ENCODE measurements around the gene DPY19L1.
"Not testable (repeated sequence)": the region's sequence is repeated elsewhere in the genome, so short reads cannot be mapped to it uniquely, and the experiment has no call there.

The DPY19L1 gene

GRCh38 chr7:35032166-35032565 is 5.1 kb downstream of the DPY19L1 start:
- ATAC-seq: no peak

- no peak for ATAC-seq
These were observed 6.4 kb downstream of the DPY19L1 start for GRCh38 chr7:35030848-35031247.

- no peak for ATAC-seq
These were observed 8.0 kb downstream of the DPY19L1 start for GRCh38 chr7:35029311-35029710.

- no peak for ATAC-seq
These were observed 11.1 kb downstream of the DPY19L1 start for GRCh38 chr7:35026150-35026549.

GRCh38 chr7:35025369-35025870 is 11.9 kb downstream of the DPY19L1 start:
- no peak for ATAC-seq

- ATAC-seq: no peak
These were observed 13.0 kb downstream of the DPY19L1 start for GRCh38 chr7:35024298-35024697.

- ATAC-seq: no peak
These were observed 14.6 kb downstream of the DPY19L1 start for GRCh38 chr7:35022725-35023124.

- ATAC-seq: no peak
These were observed 15.8 kb downstream of the DPY19L1 start for GRCh38 chr7:35021445-35021844.

- ATAC-seq: no peak
These were observed 17.5 kb downstream of the DPY19L1 start for GRCh38 chr7:35019801-35020200.

- ATAC-seq: no peak
These were observed 18.0 kb downstream of the DPY19L1 start for GRCh38 chr7:35019179-35019729.

GRCh38 chr7:35015346-35015859 is 21.9 kb downstream of the DPY19L1 start:
- no peak for ATAC-seq

- ATAC-seq: no peak
These were observed 25.1 kb downstream of the DPY19L1 start for GRCh38 chr7:35012160-35012559.

- no peak for ATAC-seq
These were observed 26.2 kb downstream of the DPY19L1 start for GRCh38 chr7:35011085-35011484.

- ATAC-seq: no peak
These were observed 29.5 kb downstream of the DPY19L1 start for GRCh38 chr7:35007768-35008167.

- no peak for ATAC-seq
These were observed 32.7 kb downstream of the DPY19L1 start for GRCh38 chr7:35004531-35005095.

- ATAC-seq: no peak
These were observed 33.5 kb downstream of the DPY19L1 start for GRCh38 chr7:35003679-35004303.

GRCh38 chr7:35003177-35003650 is 34.1 kb downstream of the DPY19L1 start:
- ATAC-seq: not testable (repeated sequence)

- ATAC-seq: not testable (repeated sequence)
These were observed 39.0 kb downstream of the DPY19L1 start for GRCh38 chr7:34998335-34998734.

- not testable (repeated sequence) for ATAC-seq
These were observed 40.7 kb downstream of the DPY19L1 start for GRCh38 chr7:34996423-34997090.

GRCh38 chr7:34995757-34996156 is 41.5 kb downstream of the DPY19L1 start:
- ATAC-seq: no peak

GRCh38 chr7:34991938-34992840 is 45.1 kb downstream of the DPY19L1 start:
- peak; percentile 95 to 96 for ATAC-seq

- ATAC-seq: not testable (repeated sequence)
These were observed 48.7 kb downstream of the DPY19L1 start for GRCh38 chr7:34988442-34989125.

Measured in activated CD4-positive, CD25-positive, alpha-beta regulatory T cell treated with anti-CD3 and anti-CD28 coated beads, Interleukin-2, amount 50 U/mL, for 24 hours (primary cell).